GM23248 (cell line): ENCODE data around the gene GRIA4. TPM values are rescaled to one million over a fixed set of nuclear protein-coding genes. Genes with fewer than 3 reads are reported as not detected.

Experiments
- DNase-seq: peaks from one replicate; pipeline ENCODE4 v3.0.0-alpha.2; 2015
- H2AFZ ChIP-seq: fragments of 200-600 bp; sonication (generic); 2 replicates; pipeline ENCODE4 v1.6.1; 2016; ENCODE audit warnings: antibody characterized with exemption
- H3F3A ChIP-seq: fragments of 200-600 bp; sonication (generic); 2 replicates; pipeline ENCODE4 v1.6.1; 2016; ENCODE audit warnings: mild to moderate bottlenecking, antibody characterized with exemption, mixed run types; ENCODE audit not compliant: insufficient read depth
- H3K27ac ChIP-seq: fragments of 200-600 bp; sonication (generic); 2 replicates; pipeline ENCODE4 v1.5.1; 2016; ENCODE audit warnings: mild to moderate bottlenecking
- H3K27me3 ChIP-seq: fragments of 200-600 bp; sonication (generic); replicated peaks from 2 replicates; pipeline ENCODE4 v1.6.1; 2016; ENCODE audit warnings: mild to moderate bottlenecking; ENCODE audit not compliant: insufficient read depth
- H3K36me3 ChIP-seq: fragments of 200-600 bp; sonication (generic); 2 replicates; pipeline ENCODE4 v1.6.1; 2016; ENCODE audit warnings: low read depth, mild to moderate bottlenecking
- H3K4me1 ChIP-seq: fragments of 200-600 bp; sonication (generic); 2 replicates; pipeline ENCODE4 v1.6.1; 2016; ENCODE audit warnings: mild to moderate bottlenecking; ENCODE audit not compliant: insufficient read depth
- H3K4me2 ChIP-seq: fragments of 200-600 bp; sonication (generic); one replicate; pipeline ENCODE4 v1.6.1; 2016; ENCODE audit warnings: mild to moderate bottlenecking; ENCODE audit not compliant: unreplicated experiment
- H3K4me3 ChIP-seq: fragments of 200-600 bp; sonication (generic); 2 replicates; pipeline ENCODE4 v1.5.1; 2016; ENCODE audit warnings: mild to moderate bottlenecking
- H3K79me2 ChIP-seq: fragments of 200-600 bp; sonication (generic); 2 replicates; pipeline ENCODE4 v1.6.1; 2016; ENCODE audit warnings: mild to moderate bottlenecking; ENCODE audit not compliant: insufficient read depth
- H3K9ac ChIP-seq: fragments of 200-600 bp; sonication (generic); 2 replicates; pipeline ENCODE4 v1.6.1; 2016; ENCODE audit warnings: mild to moderate bottlenecking
- H3K9me2 ChIP-seq: fragments of 200-600 bp; sonication (generic); 2 replicates; pipeline ENCODE4 v1.6.1; 2016; ENCODE audit warnings: mixed run types, mild to moderate bottlenecking, moderate library complexity; ENCODE audit not compliant: insufficient read depth
- H3K9me3 ChIP-seq: fragments of 200-600 bp; sonication (generic); one replicate; pipeline ENCODE4 v1.6.1; 2017; ENCODE audit warnings: low read depth
- H4K20me1 ChIP-seq: fragments of 200-600 bp; sonication (generic); 2 replicates; pipeline ENCODE4 v1.6.0; 2016; ENCODE audit not compliant: insufficient read depth
- EZH2 ChIP-seq: fragments of 200-600 bp; sonication (generic); IDR thresholded peaks from 2 replicates; pipeline ENCODE4 v1.6.1; 2018; ENCODE audit warnings: antibody characterized with exemption, mild to moderate bottlenecking; ENCODE audit not compliant: insufficient read depth, poor library complexity, severe bottlenecking
- EZH2phosphoT487 ChIP-seq: fragments of 200-600 bp; sonication (generic); IDR thresholded peaks from 2 replicates; pipeline ENCODE4 v1.6.1; 2018; ENCODE audit warnings: antibody characterized with exemption, moderate library complexity, mild to moderate bottlenecking, low read depth; ENCODE audit not compliant: insufficient read depth
- WGBS, 2 experiments: methylation state at CpG; one replicate each; pipeline ENCODE4 v1.1.6; 2015 to 2017; ENCODE audit warnings: low lambda C conversion rate in 2 of 2, low coverage in 1 of 2; ENCODE audit errors: missing lambda C conversion rate in 2 of 2; 5-methylcytosine and 5-hydroxymethylcytosine counted together
- in situ Hi-C: fragments of 300-500 bp; cut with MboI; formaldehyde crosslinking; loops from 2 replicates; pipeline ENCODE4 v1.15.0; 2020
- polyA plus RNA-seq: library from polyadenylated mRNA; unstranded; fragments of >200 nt; fragmentation: Nextera tagmentation; extraction: Ambion mirVana; gene quantifications from 2 replicates; pipeline ENCODE4 v1.2.1, GENCODE V29; 2016
- total RNA-seq: library from RNA; depleted of rRNA; stranded (reverse); fragments of >200 nt; shearing (Covaris generic); gene quantifications from 2 replicates; pipeline ENCODE4 v1.2.3, GENCODE V29; 2014

The GRIA4 gene
- total and polyA plus RNA-seq, 2 experiments from 2014 or later, result not detected

GRCh38 chr11:105860105-105860504 is 250.2 kb downstream of the GRIA4 start:
- Histone ChIP-seq H3K36me3 (no peaks in the 10 kb centered on the region), H3F3A (no peaks in the 10 kb centered on the region), H3K79me2 (no peaks in the 10 kb centered on the region), H3K27ac (no peak overlapping the region), H3K27me3 (0 out of 2 replicates have a peak, but pooled peaks cover 7% of the 10 kb centered on the region), H3K4me3 (no peak overlapping the region), H3K4me2 (no peak overlapping the region), H3K9me2 (no peaks in the 10 kb centered on the region), H3K9me3 (no peaks in the 10 kb centered on the region), H3K4me1 (no peaks in the 10 kb centered on the region), H2AFZ (no peak overlapping the region), H3K9ac (no peak overlapping the region), H4K20me1 (no peaks in the 10 kb centered on the region)
- WGBS, 2 experiments, result 57 to 60% methylated on average over 3 of the region's 3 CpGs
- TF ChIP-seq EZH2 (no peak), EZH2phosphoT487 (no peak)
- in situ Hi-C loops, result no loop called here
- DNase-seq, result no peak

DNA sequence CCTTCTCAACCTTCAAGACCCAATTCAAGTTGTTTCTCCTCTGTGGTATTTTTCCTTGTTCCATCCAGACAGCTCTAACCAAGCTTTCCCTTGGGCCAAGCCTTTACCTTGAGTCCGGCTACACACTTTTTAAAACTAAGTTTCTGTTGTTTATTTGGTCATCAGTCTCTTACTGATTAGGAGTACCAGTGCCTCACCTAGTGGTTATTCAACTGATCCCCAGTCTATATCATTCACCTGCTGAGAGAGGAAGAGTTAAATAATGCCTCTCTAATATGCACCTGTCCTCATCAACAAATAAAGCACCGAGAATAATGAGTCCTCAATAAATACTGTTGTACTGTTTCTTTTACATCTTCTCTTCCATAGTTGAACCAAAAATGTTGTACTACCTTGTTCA is 251.4 kb downstream of the GRIA4 start:
- DNase-seq, result no peak
- no peak overlapping the region for H2AFZ ChIP-seq
- in situ Hi-C loops, result no loop called here
- WGBS, 2 experiments, result 73 to 85% methylated on average over 2 of the region's 2 CpGs
- no peaks in the 10 kb centered on the region for H3K79me2 ChIP-seq
- no peaks in the 10 kb centered on the region for H3K9me3 ChIP-seq
- H3K4me1 ChIP-seq, result no peaks in the 10 kb centered on the region
- H3K9ac ChIP-seq, result no peak overlapping the region
- 0 out of 2 replicates have a peak, but pooled peaks cover 7% of the 10 kb centered on the region for H3K27me3 ChIP-seq
- no peaks in the 10 kb centered on the region for H3K9me2 ChIP-seq
- H3K36me3 ChIP-seq, result no peaks in the 10 kb centered on the region
- H4K20me1 ChIP-seq, result no peaks in the 10 kb centered on the region
- no peak for TF ChIP-seq EZH2phosphoT487
- TF ChIP-seq EZH2, result no peak
- H3K27ac ChIP-seq, result no peak overlapping the region
- no peaks in the 10 kb centered on the region for H3F3A ChIP-seq
- no peak overlapping the region for H3K4me3 ChIP-seq
- no peak overlapping the region for H3K4me2 ChIP-seq

GRCh38 chr11:105862736-105863367 is 253.0 kb downstream of the GRIA4 start:
- Histone ChIP-seq H3K9me2 (no peaks in the 10 kb centered on the region), H3K4me1 (no peaks in the 10 kb centered on the region), H3K9ac (no peak overlapping the region), H3K79me2 (no peaks in the 10 kb centered on the region), H3K27ac (no peak overlapping the region), H2AFZ (no peak overlapping the region), H3F3A (no peaks in the 10 kb centered on the region), H4K20me1 (no peaks in the 10 kb centered on the region), H3K4me2 (no peak overlapping the region), H3K9me3 (no peaks in the 10 kb centered on the region), H3K27me3 (0 out of 2 replicates have a peak, but pooled peaks cover 7% of the 10 kb centered on the region), H3K4me3 (no peak overlapping the region), H3K36me3 (no peaks in the 10 kb centered on the region)
- no peak for TF ChIP-seq EZH2
- TF ChIP-seq EZH2phosphoT487, result no peak
- in situ Hi-C loops, result no loop called here
- DNase-seq, result peak; percentile 65
- WGBS, 2 experiments, result 20 to 22% methylated on average over 3 of the region's 3 CpGs

DNA sequence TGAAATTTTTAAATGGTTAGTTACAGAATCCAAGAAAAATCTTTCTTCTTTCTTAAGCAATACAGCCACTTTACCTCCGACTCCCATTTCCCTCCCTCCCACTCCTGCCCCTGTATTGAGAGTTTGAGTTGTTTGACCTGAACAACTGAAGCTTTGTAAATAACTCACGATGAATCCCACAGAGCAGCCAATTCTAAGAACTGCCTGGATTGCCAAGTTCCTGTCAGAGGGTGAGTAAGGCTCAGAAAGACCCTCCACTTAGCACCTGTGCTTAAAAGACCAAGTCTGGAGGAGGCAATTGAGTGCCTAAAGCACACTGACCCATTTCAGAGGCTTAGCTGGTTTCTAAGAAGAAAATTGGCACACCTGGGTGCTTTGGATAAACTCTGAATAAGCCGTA is 253.7 kb downstream of the GRIA4 start:
- Histone ChIP-seq H3K27me3 (0 out of 2 replicates have a peak, but pooled peaks cover 11% of the 10 kb centered on the region), H4K20me1 (no peaks in the 10 kb centered on the region), H3K79me2 (no peaks in the 10 kb centered on the region), H2AFZ (no peak overlapping the region), H3K4me1 (no peaks in the 10 kb centered on the region), H3K9ac (no peak overlapping the region), H3K4me2 (no peak overlapping the region), H3K27ac (no peak overlapping the region), H3K9me3 (no peaks in the 10 kb centered on the region), H3K4me3 (no peak overlapping the region), H3K9me2 (no peaks in the 10 kb centered on the region), H3F3A (no peaks in the 10 kb centered on the region), H3K36me3 (no peaks in the 10 kb centered on the region)
- no peak for TF ChIP-seq EZH2
- TF ChIP-seq EZH2phosphoT487, result no peak
- 54 to 55% methylated on average over 3 of the region's 3 CpGs for WGBS, 2 experiments
- DNase-seq, result no peak
- in situ Hi-C loops, result no loop called here
